G401 (cell line): ENCODE data around the gene KLF8. TPM values are rescaled to one million over a fixed set of nuclear protein-coding genes. Genes with fewer than 3 reads are reported as not detected.

Experiments used
- DNase-seq: peaks from one replicate; pipeline ENCODE4 v3.0.0-alpha.2; 2015; ENCODE audit warnings: low spot score
- in situ Hi-C: cut with HindIII; loops from 2 replicates; pipeline ENCODE4 v1.10.0; 2016; ENCODE audit warnings: low sequenced_read_pairs, mixed read lengths
- total RNA-seq: library from RNA; depleted of rRNA; stranded (reverse); fragments of >200 nt; shearing (Covaris generic); gene quantifications from 2 replicates; pipeline ENCODE4 v1.2.3, GENCODE V29; 2014

The KLF8 gene
- total RNA-seq, 1 experiment from 2014 or later = not detected

DNA sequence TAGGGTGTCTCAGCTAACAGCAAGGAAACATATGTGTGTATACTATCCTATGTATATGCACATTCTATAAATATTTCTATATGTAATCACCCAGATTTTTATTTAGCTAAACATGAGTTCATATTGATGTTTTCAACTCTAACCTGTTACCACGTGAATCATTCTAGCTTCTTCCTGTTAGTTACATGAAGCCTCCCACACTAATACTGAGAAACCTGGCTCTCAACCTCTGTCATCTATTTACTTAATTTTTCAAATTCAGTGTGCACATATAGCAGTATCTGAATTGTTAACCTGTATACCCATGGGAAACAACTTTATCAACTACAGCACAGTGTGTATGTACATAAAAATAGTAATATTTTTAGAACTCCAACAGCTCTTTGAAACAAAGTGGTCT, 57.3 kb downstream of the KLF8 start:
- DNase-seq = no peak
- in situ Hi-C loops = no loop called here

DNA sequence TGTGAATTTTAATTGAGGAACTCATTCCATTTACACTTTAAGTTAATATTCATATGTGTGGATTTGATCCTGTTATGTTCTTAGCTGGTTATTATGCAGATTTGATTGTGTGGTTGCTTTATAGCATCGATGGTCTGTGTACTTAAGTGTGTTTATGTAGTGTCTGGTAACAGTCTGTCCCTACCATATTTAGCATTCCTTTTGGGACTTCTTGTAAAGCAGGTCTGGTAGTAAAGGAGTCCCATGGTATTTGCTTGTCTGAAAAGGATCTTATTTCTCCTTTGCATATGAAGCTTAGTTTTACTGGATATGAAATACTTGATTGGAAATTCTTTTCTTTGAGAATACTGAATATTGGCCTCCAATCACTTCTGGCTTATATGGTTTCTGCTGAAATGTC, 76.6 kb downstream of the KLF8 start:
- no peak for DNase-seq
- in situ Hi-C loops = no loop called here

DNA sequence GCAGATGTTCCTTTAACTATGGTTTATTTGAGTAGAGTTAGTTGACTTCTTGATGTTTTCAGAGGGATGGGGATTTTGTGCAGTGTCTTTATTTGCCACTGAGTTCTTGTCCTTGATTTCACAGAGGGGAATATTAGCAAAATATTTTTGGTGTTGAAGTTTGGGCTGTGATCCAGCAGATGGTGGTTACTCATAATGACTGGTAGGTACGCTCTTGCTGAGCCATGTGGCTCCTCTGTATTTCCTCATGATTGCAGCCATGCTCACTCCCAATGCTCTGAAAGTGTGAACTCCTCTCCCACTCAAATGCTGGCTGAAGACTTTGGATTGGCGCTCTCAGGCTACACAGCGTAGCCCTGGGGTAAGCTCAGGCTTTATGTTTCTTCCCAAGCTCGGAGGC, 77.7 kb downstream of the KLF8 start:
- in situ Hi-C loops = no loop called here
- DNase-seq = no peak

DNA sequence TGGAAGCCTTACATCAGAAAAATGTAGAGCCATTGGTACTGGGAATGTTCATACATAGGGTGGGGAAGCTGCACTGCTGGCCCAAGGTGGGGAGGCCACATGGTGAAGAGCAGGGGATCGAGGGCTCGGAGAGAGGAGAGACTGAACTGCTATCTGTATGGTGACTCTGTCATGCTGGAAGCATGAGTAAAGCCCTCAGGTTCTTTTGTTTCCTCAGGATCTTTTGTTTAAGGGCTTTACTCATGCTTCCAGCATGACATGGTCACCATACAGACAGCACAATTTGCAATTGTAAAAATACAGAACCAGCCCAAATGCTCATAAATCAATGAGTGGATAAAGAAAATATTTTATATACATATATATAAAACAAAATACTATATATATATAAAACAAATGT, 78.4 kb downstream of the KLF8 start:
- DNase-seq = no peak
- in situ Hi-C loops = no loop called here

DNA sequence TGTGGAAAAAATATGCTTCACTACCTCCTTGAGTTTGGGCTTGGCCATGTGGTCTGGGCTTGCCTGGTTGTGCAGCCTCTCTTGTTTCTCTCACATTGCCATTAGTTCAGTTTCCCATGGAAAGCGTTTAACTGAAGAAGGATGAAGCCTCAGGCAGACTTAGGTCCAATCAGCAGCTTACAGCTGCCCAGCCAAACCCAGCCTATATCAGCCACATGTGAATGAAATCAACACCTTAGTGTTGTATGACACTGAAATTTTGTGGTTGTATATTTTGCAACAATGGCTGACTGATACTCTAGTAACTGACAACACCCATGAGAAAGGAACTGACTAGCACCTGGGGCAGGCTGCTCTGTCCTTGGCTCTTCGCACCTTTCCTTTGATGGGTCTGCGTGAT, 81.2 kb downstream of the KLF8 start:
- in situ Hi-C loops = no loop called here
- no peak for DNase-seq

DNA sequence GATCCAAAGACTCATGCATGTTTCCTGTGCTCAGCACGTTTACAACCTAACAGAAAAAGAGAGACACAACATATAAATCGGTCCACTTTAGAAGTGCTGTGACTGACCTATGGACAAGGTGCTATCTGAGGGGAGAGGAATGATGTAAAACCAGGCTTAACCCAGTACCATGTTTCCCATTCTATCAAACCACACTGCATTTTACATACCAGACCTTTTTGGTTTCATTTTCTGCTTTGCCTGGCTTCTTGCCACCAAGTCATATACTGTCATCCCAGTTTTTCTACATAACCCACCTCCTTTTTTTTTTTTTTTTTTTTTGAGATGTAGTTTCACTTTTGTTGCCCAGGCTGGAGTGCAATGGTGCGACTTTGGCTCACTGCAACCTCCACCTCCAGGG, 82.2 kb downstream of the KLF8 start:
- no peak for DNase-seq
- in situ Hi-C loops = no loop called here

DNA sequence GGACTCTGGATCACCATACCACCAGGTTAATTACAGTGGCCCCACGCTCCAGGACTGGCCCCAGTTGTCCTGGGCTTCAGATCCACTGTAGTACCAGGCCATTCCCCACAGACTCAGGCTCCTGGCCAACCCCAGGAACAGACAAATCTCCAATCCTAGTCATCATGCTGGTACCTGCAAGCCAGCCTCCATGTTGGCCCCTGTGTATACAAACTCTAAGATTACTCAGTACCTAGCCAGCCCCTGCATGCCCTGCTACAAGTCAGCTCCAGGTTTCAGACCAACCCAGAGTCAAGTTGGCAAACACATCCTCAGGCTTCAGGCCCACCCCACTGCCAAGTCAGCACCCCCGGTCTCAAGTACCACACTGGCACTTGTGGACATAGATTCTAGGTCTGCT, 85.9 kb downstream of the KLF8 start:
- no peak for DNase-seq
- in situ Hi-C loops = no loop called here

DNA sequence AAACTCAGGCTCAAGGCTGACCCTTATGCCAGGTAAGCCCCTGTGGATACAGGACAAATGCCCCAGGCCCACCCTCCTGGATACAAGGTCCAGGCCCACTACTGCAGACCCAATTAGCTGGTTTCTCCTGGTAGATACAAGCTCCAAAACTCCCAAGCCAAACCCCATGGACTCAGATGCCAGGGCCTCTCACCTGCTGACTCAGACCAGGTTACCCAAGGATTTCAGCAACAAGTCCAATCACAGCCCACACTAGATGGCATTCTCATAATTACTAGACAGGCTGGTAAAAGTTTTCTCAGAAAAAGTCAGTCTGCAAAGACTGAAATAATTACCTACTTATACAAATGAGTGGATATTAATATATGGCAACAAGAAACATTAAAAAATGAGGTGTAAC, 87.0 kb downstream of the KLF8 start:
- in situ Hi-C loops = no loop called here

More for the DNA sequence above, 87.0 kb downstream of the KLF8 start:
- DNase-seq = no peak
